Fibroblast of skin of scalp (primary cell): ENCODE measurements around the gene TRERF1.

ENCODE experiments used
- DNase-seq: peaks from one replicate; pipeline ENCODE4 v3.0.0-alpha.2; 2013

The TRERF1 gene

DNA sequence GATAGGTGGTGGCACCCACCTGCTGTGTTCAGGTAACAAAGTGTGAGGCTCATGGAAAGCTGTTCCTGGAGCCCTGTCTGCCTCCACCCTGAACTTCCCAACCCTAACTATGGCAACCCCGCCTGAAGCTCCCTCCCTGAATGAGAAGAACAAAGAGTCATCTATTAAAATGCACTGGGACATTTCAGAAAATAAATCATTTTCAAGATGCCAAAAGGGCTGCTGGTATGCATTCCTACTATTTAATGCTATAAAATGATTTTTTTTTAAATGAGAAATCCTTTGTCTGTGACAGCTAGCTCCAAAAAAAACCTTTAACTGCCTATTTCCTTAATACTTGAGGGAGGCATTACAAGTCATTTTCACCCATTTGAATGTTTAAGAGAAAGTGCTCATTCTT, 149.7 kb downstream of the TRERF1 start:
- no peak for DNase-seq

DNA sequence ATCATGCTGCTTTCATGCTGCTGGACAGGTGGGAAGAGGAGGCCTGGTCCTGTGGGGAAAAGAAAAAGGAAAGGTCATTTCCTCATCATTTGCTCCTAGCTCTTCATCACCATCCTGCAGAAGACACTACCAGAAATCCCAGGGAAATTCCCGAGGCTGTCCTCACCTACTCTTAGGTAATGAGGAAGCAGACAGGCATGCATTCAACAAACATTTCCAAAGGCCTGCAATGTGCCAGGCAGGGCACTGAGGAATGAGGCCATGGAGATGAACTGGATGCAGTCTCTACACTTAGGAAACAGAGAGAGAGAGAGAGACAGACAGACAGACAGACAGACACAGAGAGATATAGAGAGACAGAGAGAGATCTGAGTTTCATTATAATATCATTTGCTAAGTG, 151.0 kb downstream of the TRERF1 start:
- no peak for DNase-seq

DNA sequence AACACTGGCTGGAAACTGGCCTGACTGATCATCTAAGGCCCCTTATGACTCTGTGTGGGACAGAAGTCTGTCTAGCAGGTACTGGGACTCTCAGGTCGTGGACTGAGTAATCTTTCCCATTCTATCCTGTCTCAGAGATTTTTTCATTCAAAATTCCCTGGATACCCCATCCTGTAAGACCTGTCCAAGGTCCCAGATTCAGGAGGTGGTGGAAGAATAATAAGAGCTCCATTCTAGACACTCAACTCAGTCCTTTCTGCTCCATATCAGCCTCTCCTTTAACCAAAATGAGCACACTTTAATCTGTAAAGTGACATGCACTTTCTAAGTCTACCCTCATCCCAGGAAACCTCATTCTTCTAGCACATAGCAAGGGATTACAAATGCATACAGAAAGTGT, 151.5 kb downstream of the TRERF1 start:
- DNase-seq: no peak

DNA sequence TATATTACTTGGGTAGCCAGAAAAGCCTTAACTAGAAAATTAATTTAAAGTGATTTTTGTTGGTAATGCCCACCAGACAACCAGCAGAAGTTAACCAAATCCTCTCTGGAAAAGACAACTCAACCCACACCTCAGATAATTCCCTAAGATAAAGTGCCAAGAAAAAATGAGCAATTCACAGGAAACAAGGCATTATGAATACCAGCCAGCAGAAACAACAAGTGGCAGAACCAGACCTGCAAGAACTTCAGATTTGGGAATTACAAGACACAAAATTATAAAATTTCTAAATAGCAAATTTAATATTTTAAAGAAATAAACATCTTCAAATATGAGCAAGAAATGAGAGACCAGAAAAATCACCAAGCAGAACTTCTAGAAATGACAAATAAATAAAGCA, 154.1 kb downstream of the TRERF1 start:
- no peak for DNase-seq

DNA sequence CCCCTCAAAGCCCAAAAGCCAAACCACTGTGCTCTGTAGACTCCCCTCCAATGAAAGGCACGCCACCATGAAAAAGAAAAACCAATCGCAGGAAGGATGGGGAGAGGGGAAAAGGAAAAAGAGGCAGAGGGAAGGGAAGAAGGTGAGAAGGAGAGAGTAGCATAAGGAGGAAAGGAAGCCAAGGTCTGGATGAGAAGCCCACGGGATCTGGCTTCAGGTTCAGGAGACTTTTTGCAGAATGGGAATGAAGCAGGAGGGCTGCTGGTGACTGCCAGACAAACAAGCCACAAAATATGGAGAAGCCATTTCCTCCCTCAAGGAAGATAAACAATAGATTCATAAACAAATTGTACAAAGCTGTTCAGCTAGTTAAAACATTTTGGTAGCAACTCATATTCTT, 155.1 kb downstream of the TRERF1 start:
- no peak for DNase-seq

DNA sequence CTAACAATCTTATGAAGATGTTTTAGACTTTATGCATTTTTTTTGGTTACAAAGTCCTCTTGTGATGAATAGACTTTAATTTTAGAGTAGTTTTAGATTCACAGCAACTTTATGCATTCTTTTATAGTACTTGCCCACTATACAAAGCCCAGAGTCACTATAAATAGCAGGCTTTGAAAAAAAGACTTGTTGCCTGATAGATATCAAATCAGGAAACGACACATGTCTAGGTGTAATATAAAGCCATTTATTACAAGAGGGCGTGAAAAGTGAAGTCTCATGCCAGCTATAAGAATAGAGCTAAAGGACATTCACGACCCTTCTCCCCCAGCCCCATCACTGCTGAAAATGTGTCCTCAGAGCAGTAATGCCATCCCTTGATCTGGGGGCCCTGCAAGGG, 156.0 kb downstream of the TRERF1 start:
- DNase-seq: no peak

DNA sequence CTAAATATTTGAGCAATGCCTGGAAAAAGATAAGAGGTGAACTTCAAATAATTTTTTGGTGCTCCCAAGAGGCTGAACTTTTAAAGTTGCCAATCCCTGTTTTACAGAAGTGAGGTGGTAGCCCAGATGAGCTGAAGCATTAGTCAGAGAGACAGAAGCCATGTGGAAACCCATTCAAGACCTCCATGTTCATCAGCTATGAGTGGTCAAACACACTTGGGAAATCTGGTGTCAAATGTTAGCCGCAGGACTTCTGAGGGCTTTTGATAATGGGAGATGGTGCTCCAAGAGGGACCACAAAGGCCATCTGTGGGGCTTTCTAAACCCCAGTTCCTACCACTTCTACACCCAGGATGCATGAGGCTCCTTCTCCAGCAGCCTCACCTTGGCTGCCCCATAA, 156.5 kb downstream of the TRERF1 start:
- DNase-seq: no peak

DNA sequence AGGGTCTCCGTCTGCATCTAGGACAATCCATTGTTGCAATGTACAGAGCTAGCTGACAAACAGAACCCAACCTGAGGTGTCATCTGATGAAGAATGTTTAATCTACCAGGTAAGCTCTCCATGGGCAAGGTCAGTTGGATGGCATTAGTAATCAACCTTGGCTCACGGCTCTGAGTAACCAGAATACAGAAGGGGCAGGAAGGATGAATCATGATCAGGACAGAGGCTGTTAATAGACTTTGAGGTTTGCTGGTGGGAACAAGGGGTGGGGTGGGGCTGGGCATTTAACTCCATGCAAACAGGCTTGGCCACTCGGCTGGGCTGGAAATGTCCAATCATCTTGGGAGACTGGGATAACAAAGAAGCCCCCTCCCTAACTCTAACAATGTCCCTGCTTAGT, 157.0 kb downstream of the TRERF1 start:
- DNase-seq: peak; percentile 44

DNA sequence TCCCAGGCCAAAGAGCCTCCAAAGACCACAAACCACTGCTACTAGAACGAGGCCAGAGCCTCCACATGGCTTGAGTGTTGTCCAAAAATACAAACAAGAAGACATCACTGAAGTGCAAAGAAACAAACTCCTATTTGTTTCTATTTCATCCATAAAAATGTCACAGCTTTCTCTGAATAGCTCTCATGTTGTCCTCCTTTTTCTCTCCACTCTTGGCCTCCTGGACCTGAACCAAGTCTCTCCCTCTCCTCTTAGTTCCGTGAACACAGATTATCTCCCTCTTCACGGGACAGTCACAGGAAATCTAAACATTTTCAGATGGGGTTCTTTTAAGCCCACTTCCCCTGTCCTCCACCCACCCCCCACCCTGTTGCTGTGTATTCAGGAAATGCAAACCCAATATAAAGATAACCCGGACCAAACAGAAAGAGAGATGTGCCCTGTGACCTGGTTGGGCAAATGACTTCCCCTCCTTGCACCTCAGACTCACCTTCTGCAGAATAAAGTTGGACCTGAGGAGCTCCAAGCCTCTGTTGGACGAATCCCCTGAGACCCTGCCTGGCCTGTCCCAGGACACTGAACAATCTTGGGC, 158.2 kb downstream of the TRERF1 start:
- DNase-seq: no peak

DNA sequence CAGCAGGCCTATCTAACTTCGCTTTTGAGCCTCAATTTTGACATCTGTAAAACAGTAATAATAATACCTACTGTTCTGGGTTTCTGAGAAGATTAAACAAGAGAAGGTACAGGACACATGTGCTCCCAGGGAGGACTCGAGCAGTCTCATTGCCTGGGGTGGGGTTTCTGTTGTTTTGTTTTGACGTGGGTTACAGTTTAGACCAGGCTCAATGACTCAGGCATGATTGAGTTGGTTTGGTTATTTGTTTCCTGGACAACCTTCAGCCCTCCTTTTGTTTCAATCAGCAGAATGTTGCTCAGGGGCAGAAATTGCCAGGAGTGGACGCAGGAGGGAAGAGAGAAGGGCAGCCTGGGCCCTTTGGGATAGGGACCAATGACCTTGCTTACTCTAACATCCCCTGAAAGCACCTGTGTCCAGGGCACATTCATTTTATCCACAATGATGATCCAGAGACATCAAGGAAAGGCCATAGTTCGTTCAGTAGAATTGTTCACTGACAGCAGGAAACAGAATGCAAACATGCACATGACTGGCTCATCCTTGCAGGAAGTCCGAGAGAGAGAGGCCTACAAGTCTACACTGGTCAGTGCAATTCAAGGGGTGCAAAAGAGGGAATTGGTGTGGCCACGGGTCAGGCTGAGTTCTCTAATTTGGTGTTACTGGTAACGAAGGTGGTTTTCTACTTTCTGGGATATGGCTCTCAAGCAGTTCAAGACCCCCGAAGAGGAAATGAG, 159.6 kb downstream of the TRERF1 start:
- DNase-seq: no peak

DNA sequence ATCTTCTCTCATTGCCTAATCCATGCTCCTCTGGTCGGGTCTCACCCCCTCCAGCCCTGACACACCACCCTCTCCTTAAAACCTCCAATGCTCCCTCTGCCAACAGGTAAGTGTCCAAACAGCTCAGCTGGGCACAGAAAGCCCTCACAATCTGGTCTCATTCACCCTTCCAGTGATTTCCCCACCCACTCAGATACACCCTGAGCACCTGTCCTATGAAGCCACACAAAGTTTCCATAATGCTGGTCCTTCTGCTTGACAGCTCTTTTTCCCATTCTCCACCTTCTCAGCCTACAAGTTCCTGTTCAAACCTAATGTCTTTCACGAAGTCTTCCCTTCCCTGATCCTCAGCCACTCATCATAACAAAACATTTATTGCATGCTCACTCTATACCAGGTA, 164.0 kb downstream of the TRERF1 start:
- no peak for DNase-seq

DNA sequence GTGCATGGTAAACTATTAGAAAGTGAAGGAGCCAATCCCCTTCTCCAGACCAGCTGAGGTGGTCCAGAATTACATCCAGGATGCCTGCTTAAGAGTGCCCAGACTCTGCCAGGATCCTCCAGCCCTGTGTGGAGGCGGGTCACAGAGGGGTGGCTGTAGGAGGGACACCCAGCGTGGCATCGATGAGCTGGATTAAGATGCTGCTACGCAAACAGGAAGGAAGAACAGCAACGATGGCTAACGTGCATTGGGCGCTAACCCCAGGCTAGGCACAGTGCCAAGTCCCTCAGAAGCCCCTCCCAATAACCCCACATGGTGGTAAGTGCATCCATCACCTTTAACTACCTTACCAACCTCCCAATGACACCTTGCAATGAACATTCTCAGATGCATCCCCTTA, 170.2 kb downstream of the TRERF1 start:
- no peak for DNase-seq

DNA sequence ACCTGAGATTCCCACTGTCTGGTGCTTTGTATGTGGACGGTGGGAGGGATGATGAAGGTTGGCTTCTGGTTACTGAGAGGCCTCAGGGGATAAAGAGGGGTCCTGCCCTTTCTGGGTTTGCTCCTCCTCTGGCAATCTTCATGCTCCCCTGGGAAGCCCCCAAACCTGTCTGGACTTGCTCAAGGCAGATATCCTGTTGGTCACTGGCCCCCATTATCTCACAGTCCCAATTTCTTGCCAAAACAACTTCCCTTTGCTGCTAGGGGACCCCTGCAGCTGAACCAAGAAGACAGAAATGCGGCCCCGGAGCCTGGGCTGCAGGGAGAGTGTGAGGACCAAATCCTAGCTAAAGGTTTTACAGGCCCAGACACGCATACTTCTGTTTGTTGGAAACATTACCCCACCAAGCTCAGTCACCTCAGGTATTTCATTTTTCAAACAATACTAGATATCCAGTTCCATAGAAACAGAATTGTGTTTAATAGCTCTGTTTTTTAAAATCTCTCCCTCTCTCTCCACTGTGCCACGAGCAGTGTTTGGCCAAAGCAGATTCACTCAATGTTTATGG, 170.7 kb downstream of the TRERF1 start:
- no peak for DNase-seq

DNA sequence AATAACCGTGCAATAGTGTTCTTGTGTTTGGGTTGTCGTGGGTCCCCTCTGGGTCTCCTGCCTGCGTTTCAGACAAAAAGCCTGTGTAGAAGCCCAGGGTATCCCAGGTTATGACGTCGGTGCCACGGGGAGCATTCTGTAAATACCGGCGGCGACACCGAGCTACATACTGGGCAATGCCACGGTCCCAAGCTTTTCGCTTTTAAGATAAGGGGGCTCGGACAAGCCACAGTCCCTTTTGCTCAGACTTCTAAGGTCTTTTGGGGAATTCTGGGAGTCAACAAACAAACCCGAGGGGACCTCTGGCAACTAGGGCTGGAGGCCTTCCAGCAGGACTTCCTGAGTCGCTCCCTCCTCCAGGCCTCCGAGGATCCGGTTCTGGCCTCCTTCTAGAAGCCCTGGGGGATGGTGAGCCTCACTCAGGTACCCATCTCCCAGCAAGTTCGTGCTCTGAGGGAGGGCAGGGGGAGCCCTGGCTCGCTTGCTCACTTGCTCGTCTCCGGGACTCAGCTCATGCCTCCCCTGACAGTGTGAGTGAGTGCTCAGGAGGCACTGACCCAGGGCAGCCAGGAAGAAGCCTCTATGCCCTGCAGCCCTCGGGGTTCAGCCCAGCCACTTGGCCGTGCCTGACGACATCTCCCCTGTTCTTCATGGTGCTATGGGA, 171.6 kb downstream of the TRERF1 start:
- peak; percentile 27 for DNase-seq

DNA sequence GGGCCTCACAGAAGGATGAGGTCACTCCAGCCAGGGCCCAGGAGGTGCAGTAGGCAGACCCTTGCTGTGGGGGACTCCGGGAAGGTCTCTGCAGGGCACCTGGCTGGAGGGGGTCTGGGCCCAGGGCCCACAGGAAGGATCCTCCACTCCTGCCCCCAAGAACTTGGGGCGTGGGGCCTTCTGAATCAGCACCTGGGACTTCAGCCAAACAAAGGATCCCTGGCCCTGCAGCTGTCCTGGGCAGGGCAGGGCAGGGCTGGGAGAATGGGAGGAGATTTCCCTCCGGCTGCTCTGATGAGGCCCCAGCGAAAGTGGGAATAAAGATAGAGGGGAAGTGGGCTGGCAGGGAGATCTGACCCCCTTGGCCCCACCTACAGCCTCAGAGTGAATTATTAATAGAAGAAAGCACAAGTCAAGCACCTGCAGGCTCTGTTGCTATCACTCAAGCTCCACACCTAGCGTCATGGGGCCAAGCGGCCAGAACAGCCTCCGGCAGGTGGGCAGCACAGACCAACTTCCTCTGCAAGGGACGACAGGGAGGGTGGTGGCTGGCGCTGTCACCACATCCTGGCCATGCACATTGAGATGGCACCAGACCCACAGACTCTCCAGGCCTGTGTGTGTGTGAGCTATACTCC, 172.5 kb downstream of the TRERF1 start:
- DNase-seq: no peak

DNA sequence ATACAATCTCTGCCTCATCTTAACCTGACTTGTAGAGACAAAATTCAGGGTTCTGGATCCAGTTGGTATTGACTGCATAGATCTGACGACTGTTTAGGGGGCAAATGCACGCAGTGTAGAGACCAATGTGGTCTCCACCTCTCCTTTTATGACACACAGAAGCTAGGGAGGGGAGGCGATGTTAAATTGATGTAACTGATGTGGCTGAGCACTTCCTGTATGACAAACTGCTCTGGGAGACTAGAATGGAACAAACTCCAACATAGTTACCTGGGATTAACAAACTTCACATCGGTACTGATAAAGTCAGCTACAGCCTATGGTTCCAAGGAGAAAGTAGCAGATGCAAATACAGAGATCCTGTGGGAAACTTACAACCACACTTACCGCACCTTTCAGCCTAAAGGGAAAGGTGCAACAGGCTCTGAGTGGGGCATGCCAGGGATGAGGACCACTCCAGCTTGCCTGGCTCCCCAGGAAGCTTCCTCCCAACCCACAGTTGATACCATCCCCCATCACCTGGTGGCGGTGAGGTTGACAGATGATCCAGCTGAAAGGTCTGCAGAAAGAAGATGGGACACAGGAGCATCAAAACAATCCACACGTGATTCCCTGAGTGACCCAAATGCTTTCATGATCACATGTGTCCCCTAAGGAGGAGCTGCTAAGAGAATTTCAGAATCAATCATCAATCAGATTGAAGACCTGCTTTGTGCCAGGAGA, 173.4 kb downstream of the TRERF1 start:
- no peak for DNase-seq

DNA sequence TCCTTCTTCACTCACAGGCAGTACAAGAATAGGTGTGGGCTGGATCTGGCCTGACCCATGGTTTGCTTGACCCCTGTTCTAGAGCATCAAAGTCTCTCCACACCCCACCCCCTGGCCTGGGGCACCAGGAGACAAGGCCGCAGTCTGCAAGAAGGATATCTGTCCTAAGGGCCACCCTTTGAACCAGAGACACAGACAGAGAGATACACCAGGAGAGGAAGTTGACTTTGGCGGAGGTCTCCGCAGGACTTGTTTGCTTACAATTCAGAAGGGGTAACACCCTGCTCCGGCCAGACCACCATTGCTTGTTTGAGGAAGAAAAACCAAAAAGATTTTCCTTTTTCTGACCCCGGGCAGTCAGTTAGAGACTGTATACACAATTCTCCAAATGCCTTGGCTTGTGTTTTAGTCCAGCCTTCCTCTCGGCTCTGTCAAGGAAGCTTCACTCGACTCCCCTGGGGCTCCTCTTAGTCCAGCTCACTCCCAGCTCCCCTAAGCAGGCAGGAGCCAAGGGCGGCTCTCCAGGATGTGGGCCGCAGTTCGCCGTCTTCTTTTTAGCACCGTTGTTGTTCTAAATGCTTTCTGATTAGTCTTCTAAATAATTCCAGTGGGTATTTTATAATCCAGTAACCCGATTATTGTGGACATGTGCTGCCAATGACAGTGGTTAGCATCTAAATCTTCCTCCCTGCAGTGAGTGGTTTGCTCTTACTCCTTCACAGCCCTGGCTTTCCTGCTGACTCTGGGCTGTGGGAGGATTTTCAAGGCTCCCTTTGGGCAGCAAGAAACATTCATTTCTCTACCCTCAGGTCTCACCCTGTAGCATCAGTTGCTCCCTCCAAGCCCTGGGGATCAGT, 175.5 kb downstream of the TRERF1 start:
- peak; percentile 35 for DNase-seq

DNA sequence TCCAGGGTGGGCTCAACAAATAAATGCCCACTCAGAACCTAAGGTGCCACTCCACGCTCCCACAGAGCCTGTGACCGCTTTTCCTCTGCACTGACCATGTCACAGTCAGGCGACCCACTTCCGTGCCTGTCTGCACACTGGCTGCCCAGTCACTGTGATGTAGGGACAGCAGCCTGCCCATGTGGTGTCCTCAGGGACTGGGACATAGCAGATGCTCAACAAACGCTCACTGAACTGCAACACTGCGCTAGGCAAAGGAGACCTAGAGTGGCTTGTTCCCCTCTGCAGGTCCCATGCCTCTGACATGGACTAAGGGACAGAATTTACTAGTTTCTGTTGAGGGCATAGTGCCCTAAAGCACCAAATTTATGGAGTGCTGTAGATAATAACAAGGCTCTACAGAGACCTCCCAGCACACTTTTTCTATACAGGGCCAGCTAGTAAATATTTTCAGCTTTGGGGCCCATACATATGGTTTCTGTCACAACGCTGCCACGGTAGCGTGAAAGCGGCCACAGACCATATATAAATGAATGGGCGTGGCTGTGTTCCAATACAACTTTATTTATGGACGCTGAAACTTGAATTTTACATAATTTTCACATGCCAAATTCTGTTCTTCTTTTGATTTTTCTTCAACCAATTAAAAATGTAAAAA, 176.2 kb downstream of the TRERF1 start:
- DNase-seq: no peak

DNA sequence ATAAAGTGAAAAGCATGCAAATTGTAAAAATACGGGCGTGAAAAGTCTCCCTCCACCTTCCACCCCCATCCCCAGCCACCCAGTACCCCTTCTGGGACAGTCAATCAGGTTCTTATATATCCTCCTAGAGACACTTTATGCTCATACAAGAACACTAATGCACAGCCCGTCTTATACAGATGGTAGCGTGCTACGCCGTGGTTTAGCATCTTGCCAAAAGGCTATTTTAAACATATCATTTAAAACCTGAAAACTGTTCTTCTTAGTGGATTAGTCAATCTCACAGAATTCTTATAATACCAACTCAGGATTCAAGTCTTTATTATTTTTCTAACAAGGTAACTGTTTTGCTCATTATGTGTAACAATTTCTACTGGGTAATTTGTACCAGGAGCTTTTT, 176.8 kb downstream of the TRERF1 start:
- no peak for DNase-seq

DNA sequence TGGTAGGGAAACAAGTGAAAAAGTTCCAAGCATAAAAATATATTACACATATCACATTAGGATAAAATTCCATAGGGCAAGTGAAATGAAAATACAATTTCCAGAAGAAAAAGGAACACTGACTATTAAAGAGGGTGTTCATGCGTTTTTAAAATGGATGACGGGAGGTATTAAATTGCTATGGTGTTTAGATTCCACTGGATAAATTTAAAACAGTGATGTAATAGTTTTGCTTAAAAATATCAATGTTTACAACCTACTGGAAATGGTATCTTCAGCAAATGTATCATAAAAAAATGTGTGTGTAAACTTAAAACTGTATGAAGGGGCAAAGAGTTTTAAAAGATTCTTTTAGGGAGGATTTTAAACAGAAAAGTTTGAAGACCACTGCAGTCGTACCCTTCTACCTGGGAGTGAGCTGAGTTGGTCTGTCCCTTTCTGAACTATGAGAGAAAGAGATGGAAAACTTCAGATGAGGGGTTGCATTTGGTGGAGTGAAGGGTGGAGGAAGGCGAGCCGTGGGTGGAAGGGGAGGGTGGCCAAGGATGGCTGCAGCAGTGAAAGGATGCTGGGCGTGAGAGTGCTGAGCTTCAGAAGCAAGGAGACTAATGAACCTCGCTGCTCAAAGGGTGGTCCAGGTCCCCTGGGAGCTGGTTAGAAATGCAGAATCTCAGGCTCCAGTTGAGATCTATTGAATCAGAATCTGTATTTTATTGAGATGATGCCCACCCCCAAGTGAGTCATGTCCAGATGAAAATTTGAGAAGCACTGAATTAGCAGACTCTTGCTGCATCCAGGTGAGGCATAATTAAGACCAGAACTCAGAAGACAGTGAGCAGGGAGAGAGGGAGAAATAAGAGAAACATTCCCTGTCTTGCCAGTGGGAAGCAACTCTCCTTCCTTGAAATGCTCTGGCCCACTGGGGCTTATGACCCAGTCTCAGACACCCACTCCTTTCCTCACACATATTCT, 179.6 kb downstream of the TRERF1 start:
- DNase-seq: no peak
